ENCODE measurements around the gene THAP7. TPM values are rescaled to one million over a fixed set of nuclear protein-coding genes. Genes with fewer than 3 reads are reported as not detected.

THAP7 gene
- total and polyA plus RNA-seq, 2 of the 4 experiments (the other 2 are of a cell fraction), result 14.2 to 19.8 TPM

DNA sequence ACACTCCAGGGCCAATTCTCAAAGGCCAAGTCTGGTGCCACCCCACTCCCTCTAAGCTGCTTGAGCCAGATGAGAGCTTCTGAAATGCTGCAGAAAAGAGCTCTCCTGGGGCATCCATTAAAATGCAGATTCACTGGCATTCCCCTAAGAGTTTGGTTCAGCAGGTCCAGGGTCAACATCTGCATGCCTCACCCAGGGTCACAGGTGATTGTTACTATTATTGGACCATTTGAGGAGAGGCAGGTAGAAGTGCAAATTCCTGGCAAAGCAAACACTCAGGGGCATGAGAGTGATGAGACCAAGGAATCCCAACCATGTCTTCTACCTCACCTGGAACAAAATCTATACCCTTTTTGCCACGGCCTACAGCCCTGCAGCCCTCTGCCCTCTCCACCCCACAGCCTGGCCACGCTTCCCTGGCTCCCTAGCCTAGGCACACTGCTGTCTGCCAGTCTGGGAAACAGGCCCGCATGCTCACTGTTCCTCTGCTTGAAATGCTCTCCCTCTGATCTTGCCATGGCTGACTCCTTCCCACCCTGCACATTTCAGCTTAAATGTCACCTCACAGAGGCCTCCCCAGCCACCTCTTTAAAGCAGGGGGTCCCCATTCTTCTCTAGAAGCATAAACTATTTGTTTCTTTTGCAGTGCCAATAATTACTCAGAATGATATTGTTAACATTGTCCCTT lies 8.7 kb upstream of the THAP7 start:
- no peak overlapping the region for H4K91ac ChIP-seq (ENCODE audit: insufficient read depth, low read depth, low read length)
- DNase-seq (no peak), ATAC-seq (ENCODE audit: low read depth) (no peak)
- POLR2A ChIA-PET (ENCODE audit: unreplicated experiment), result no interaction called here
- H3K4me1 ChIP-seq (ENCODE audit: control insufficient read depth, insufficient read depth, low read length), result peaks cover 12% of the 10 kb centered on the region
- CTCF ChIA-PET, result no interaction called here
- intact Hi-C loops (cut with micrococcal nuclease), result no loop called here
- H3K56ac ChIP-seq (ENCODE audit: extremely low read depth, insufficient read depth, low read length), result no peak overlapping the region
- in situ Hi-C loops (cut with MboI; ENCODE audit: low sequenced_read_pairs), result loop anchor here (10.0 kb wide), 1 partner anchor 84 kb away; no protein-coding TSS in a partner anchor
- no peak overlapping the region for H3K4me2 ChIP-seq (ENCODE audit: low read depth, low read length)
- H4K8ac ChIP-seq (ENCODE audit: low read depth in 2 of 2, low read length in 2 of 2), result no peak overlapping the region
- no peak overlapping the region for H3K27ac ChIP-seq (ENCODE audit: insufficient read depth, low read length)
- H4K20me1 ChIP-seq (ENCODE audit: insufficient read depth, low read length), result peaks cover 4% of the 10 kb centered on the region; the same call in 1 of the 2 replicates
- no peak overlapping the region for H3K4ac ChIP-seq (ENCODE audit: low read depth, low read length)
- no peak overlapping the region for H3K23ac ChIP-seq (ENCODE audit: low read depth, low read length)
- H4K5ac ChIP-seq (ENCODE audit: low read depth, low read length), result no peak overlapping the region
- H2AFZ ChIP-seq (replicated peaks; ENCODE audit: low read length, poor library complexity), result no peak overlapping the region
- H2BK120ac ChIP-seq (ENCODE audit: low read depth, low read length), result no peak overlapping the region
- H2BK5ac ChIP-seq (ENCODE audit: low read depth, low read length, poor library complexity, severe bottlenecking), result no peak overlapping the region
- H3K18ac ChIP-seq (ENCODE audit: low read depth, low read length), result no peak overlapping the region
- TF ChIP-seq FOS (IDR thresholded peaks at IDR 0.05; ENCODE audit: low read depth, low read length) (no peak), CEBPB (IDR thresholded peaks at IDR 0.05; ENCODE audit: low read depth, low read length) (no peak), RFX5 (IDR thresholded peaks at IDR 0.05; ENCODE audit: low read depth, low read length) (no peak), POLR2A (IDR thresholded peaks at IDR 0.05; ENCODE audit: low read depth, low read length) (no peak), MAZ (IDR thresholded peaks at IDR 0.05; ENCODE audit: borderline replicate concordance, low read depth, low read length) (no peak), RAD21 (IDR thresholded peaks at IDR 0.05; ENCODE audit: low read length) (no peak), NFE2L2 (IDR thresholded peaks at IDR 0.05; ENCODE audit: low read depth, low read length) (no peak), BHLHE40 (IDR thresholded peaks at IDR 0.05; ENCODE audit: low read depth, low read length) (no peak), CTCF (conservative IDR thresholded peaks at IDR 0.05; ENCODE audit: low read depth, low read length) (no peak)
- H2AK5ac ChIP-seq (ENCODE audit: low read depth, low read length), result no peak overlapping the region
- H3K14ac ChIP-seq (replicated peaks; ENCODE audit: low read depth, low read length), result no peak overlapping the region
- H3K79me1 ChIP-seq (ENCODE audit: low read depth in 1 of 2, low read length in 2 of 2), result 0 out of 4 replicates have a peak, but pooled peaks cover 0 to 5% of the 10 kb centered on the region in 2 experiments
- BruUV-seq (replicated peaks), result no TSS peak
- dilution Hi-C loops (cut with HindIII; ENCODE audit: low sequenced_read_pairs, unreplicated experiment), result no loop called here
- no peak overlapping the region for H3K4me3 ChIP-seq (ENCODE audit: insufficient read depth, low read depth, low read length)
- H3K9me1 ChIP-seq (ENCODE audit: insufficient read depth, low read length), result peaks cover 10% of the 10 kb centered on the region
- no peak overlapping the region for H3K9ac ChIP-seq (ENCODE audit: low read depth, low read length)
- no peaks in the 10 kb centered on the region for H3K36me3 ChIP-seq (ENCODE audit: control insufficient read depth, insufficient read depth, low read length)
- H2BK20ac ChIP-seq (ENCODE audit: low read depth, low read length), result no peak overlapping the region
- H2AK9ac ChIP-seq (replicated peaks; ENCODE audit: low read depth, low read length, poor library complexity), result no peak overlapping the region
- H3K9me3 ChIP-seq (ENCODE audit: control insufficient read depth, insufficient read depth, low read length), result no peaks in the 10 kb centered on the region
- no peak overlapping the region for H2BK15ac ChIP-seq (ENCODE audit: low read depth, low read length)
- H3K27me3 ChIP-seq (ENCODE audit: control insufficient read depth, insufficient read depth, low read length), result no peaks in the 10 kb centered on the region
- WGBS, 2 experiments (ENCODE audit: extremely low coverage in 2 of 2, insufficient read length in 1 of 2), result 72% methylated on average over 2 of the region's 3 CpGs; no CpG with 5 or more reads in 1 of the 2 experiments
